GM18907 (cell line): ENCODE measurements around the gene NTN4.
"Not testable (repeated sequence)": the region's sequence is repeated elsewhere in the genome, so short reads cannot be mapped to it uniquely, and the experiment has no call there.

Experiments used
- ATAC-seq: cut with Tn5 transposase; IDR thresholded peaks from one replicate; pipeline ENCODE4 v1.9.1; 2021; ENCODE audit warnings: mild to moderate bottlenecking, moderate library complexity; ENCODE audit not compliant: unreplicated experiment

The NTN4 gene

GRCh38 chr12:95790033-95790916 is at the start of gene NTN4:
Gene NTN4 (minus strand): TSS chr12:95790764. CDS start chr12:95790309, 455 bp downstream.
- ATAC-seq: peak; percentile 65

- ATAC-seq: no peak
These were observed 47.6 kb upstream of the NTN4 start for GRCh38 chr12:95838125-95838524.

GRCh38 chr12:95837240-95838038 is 46.9 kb upstream of the NTN4 start:
- no peak for ATAC-seq

GRCh38 chr12:95836630-95837239 is 46.2 kb upstream of the NTN4 start:
- no peak for ATAC-seq

GRCh38 chr12:95836185-95836609 is 45.6 kb upstream of the NTN4 start:
- ATAC-seq: no peak

- no peak for ATAC-seq
These were observed 44.0 kb upstream of the NTN4 start for GRCh38 chr12:95834572-95834971.

GRCh38 chr12:95830335-95831089 is 39.9 kb upstream of the NTN4 start:
- ATAC-seq: no peak

GRCh38 chr12:95829395-95829794 is 38.8 kb upstream of the NTN4 start:
- no peak for ATAC-seq

GRCh38 chr12:95820096-95820703 is 29.6 kb upstream of the NTN4 start:
- no peak for ATAC-seq

GRCh38 chr12:95815632-95816212 is 25.2 kb upstream of the NTN4 start:
- ATAC-seq: no peak

- ATAC-seq: not testable (repeated sequence)
These were observed 21.6 kb upstream of the NTN4 start for GRCh38 chr12:95812155-95812554.

GRCh38 chr12:95810411-95810810 is 19.8 kb upstream of the NTN4 start:
- ATAC-seq: no peak

- no peak for ATAC-seq
These were observed 18.6 kb upstream of the NTN4 start for GRCh38 chr12:95809000-95809680.

- no peak for ATAC-seq
These were observed 17.6 kb upstream of the NTN4 start for GRCh38 chr12:95808146-95808545.

GRCh38 chr12:95805864-95806671 is 15.5 kb upstream of the NTN4 start:
- ATAC-seq: no peak

GRCh38 chr12:95804291-95804690 is 13.7 kb upstream of the NTN4 start:
- ATAC-seq: no peak

GRCh38 chr12:95803817-95804216 is 13.3 kb upstream of the NTN4 start:
- no peak for ATAC-seq

- no peak for ATAC-seq
These were observed 12.1 kb upstream of the NTN4 start for GRCh38 chr12:95802482-95803270.
